GM10248 (cell line): ENCODE data around the gene ERP44.

Experiments used
- CTCF ChIA-PET: fragments of 300-600 bp; sonication (Branson Sonifier 250); formaldehyde crosslinking; extraction: SDS; loops from one replicate; lab custom pipeline; 2021; ENCODE audit warnings: antibody characterized with exemption; lab: Yijun Ruan, JAX
- POLR2A ChIA-PET: fragments of 350-650 bp; sonication (Branson Sonifier 250); formaldehyde crosslinking; extraction: SDS; loops from one replicate; lab custom pipeline; 2020; ENCODE audit warnings: antibody characterized with exemption; lab: Yijun Ruan, JAX
- DNase-seq: peaks from one replicate; pipeline ENCODE4 v3.0.0; 2012; ENCODE audit errors: extremely low spot score
- TF ChIP-seq, protein P1 (sequence below): IDR thresholded peaks from 2 replicates; pipeline ENCODE4 v1.5.1; 2012; ENCODE audit warnings: mild to moderate bottlenecking, low read depth; ENCODE audit errors: extremely low read depth, missing control alignments, control extremely low read depth

ERP44 gene

DNA sequence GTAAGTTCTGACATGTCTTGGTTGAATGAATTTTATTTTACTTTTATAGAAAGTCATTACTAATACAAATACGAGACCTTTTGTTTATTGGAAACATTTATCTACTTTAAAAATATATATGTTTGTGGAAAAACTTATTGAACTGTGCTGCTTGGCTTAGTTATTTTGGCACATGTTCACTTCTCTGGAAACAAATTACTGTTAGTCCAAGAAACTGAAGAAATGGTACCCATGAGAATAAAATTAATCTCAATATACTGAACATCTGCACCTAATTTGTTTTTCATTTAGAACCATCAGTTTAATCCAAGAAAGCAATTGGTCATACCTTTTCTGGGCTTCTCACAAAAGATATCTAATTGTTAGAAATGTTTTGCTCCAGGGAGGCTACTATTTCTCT, 32.4 kb upstream of the ERP44 start:
- DNase-seq, result no peak
- CTCF ChIA-PET, result interaction anchor here (0.8 to 1.2 kb wide), 3 partner anchors 12 to 104 kb away, joined by 3 read pairs; no protein-coding TSS in a partner anchor
- TF ChIP-seq, protein P1, sequence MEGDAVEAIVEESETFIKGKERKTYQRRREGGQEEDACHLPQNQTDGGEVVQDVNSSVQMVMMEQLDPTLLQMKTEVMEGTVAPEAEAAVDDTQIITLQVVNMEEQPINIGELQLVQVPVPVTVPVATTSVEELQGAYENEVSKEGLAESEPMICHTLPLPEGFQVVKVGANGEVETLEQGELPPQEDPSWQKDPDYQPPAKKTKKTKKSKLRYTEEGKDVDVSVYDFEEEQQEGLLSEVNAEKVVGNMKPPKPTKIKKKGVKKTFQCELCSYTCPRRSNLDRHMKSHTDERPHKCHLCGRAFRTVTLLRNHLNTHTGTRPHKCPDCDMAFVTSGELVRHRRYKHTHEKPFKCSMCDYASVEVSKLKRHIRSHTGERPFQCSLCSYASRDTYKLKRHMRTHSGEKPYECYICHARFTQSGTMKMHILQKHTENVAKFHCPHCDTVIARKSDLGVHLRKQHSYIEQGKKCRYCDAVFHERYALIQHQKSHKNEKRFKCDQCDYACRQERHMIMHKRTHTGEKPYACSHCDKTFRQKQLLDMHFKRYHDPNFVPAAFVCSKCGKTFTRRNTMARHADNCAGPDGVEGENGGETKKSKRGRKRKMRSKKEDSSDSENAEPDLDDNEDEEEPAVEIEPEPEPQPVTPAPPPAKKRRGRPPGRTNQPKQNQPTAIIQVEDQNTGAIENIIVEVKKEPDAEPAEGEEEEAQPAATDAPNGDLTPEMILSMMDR, result no peak
- POLR2A ChIA-PET, result no interaction called here

- TF ChIP-seq, protein P1, result no peak
- POLR2A ChIA-PET, result no interaction called here
- DNase-seq, result no peak
- CTCF ChIA-PET, result no interaction called here
Measured at GRCh38 chr9:100129772-100130171, 31.0 kb upstream of the ERP44 start.

- POLR2A ChIA-PET, result no interaction called here
Measured at GRCh38 chr9:100126423-100126822, 27.6 kb upstream of the ERP44 start.

GRCh38 chr9:100125910-100126309, 27.1 kb upstream of the ERP44 start:
- no peak for DNase-seq
- ChIA-PET POLR2A (no interaction called here), CTCF (interaction anchor here (1.0 kb wide), 1 partner anchor 40 kb away, joined by 3 read pairs; no protein-coding TSS in a partner anchor)
- TF ChIP-seq, protein P1, result no peak

More at GRCh38 chr9:100126423-100126822, 27.6 kb upstream of the ERP44 start:
- CTCF ChIA-PET, result interaction anchor here (1.0 to 1.3 kb wide), 2 partner anchors 11 to 39 kb away, joined by 3 to 4 read pairs; no protein-coding TSS in a partner anchor
- TF ChIP-seq, protein P1, result no peak
- DNase-seq, result no peak

DNA sequence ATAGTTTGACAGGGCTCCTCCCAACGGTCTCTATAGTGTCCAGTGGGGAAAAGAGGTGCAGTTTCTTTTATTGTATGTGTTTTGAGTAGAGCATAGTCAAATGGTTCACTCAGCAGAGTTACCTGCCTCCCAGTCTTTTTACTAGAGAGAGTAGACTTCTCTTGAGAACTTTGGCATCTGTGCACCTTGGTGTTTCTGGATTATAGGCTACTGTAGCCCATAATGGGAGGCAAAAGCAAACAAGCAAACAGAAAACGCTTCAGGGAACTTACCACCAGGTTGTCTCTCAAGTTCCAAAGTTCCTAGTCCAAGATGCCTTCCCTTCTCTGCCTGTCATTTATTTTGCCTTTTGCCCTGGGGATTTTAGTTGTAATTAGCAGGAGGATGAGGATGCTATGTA, 26.4 kb upstream of the ERP44 start:
- ChIA-PET CTCF (interaction anchor here (1.0 kb wide), 1 partner anchor 40 kb away, joined by 3 read pairs; no protein-coding TSS in a partner anchor), POLR2A (no interaction called here)
- TF ChIP-seq, protein P1, result no peak
- DNase-seq, result no peak

- TF ChIP-seq, protein P1, result no peak
- ChIA-PET CTCF (no interaction called here), POLR2A (no interaction called here)
- no peak for DNase-seq
Measured at GRCh38 chr9:100120286-100120685, 21.5 kb upstream of the ERP44 start.

- TF ChIP-seq, protein P1, result no peak
Measured at GRCh38 chr9:100117316-100117715, 18.5 kb upstream of the ERP44 start.

More at GRCh38 chr9:100117316-100117715, 18.5 kb upstream of the ERP44 start:
- DNase-seq, result no peak
- ChIA-PET POLR2A (no interaction called here), CTCF (no interaction called here)
